ENCODE data around the gene AMBRA1. TPM values are rescaled to one million over a fixed set of nuclear protein-coding genes. Genes with fewer than 3 reads are reported as not detected.

Gene AMBRA1
- total and polyA plus RNA-seq, 2 of the 8 experiments (the other 6 are each of a cell fraction or from before 2014, with no cell fraction given): 14.2 to 37.4 TPM

DNA sequence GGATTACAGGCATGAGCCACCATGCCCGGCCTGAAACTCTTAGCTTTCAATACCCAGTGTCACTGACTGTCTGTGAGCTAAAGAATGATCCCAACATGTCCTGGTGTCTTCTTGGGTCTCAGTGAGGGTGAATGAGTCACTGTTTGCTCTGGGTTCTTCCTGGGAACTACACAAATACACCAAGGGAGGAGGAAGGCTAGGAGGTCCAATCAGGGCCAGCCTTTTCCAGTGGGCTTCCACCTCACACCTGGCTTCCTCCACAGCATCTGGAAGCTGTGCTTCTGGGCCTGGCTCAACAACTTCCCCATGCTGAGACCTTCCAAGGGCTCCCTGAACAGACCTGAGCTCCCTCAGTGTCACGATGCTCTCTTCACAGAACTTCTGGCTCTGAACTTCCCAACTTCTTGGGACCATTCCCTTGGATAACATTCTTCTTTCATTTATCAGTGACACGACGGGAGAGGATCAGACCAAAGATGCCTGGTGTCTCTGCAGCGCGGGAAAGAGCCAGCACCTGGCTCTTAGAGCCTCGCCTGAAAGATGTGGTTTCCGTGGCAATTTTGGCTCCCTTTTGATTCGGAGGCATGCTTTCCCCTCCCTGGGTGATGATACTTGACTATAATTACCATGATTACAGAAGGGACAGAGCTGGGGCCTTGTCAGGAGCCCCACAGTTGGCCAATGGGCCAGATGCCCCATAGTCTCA lies 179.9 kb downstream of the AMBRA1 start (continued):
- no peak for TF ChIP-seq SIX5 (IDR thresholded peaks at IDR 0.05; ENCODE audit: low read depth, low read length)

All from H1 (cell line).